ENCODE data around the gene DIP2B.

- TF ChIP-seq MAX (IDR thresholded peaks at IDR 0.05; ENCODE audit: low read depth, low read length) (no peak), POLR2A (IDR thresholded peaks at IDR 0.05; ENCODE audit: extremely low read depth, insufficient read length) (no peak)
Observed at GRCh38 chr12:50562520-50563433, 58.0 kb downstream of the DIP2B start.

Data from NB4 (cell line).